ENCODE results near the gene THSD4.
"Not testable (repeated sequence)": the region's sequence is repeated elsewhere in the genome, so short reads cannot be mapped to it uniquely, and the experiment has no call there.

The THSD4 gene

DNA sequence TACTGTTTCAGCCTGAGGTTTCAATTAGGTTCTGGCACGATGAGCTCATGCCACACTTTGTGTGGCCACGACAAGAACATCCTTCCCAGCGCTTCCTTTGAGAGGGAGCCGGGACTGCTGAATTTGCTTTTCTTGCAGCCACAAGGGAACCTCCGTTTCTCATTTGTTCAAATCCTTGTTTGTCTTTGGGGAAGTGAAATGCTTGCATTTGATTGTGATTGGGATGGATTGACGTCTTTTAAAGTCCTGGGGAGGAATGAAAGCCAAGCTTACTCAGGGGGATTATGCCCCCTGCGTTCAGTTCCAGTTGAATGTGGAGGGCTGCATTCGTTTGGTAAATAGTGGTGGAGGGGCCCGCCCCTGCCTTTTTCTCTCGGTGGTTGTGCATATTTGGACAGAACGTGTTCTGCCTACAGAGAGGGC, 277.6 kb downstream of the THSD4 start:
- DNase-seq = no peak

DNA sequence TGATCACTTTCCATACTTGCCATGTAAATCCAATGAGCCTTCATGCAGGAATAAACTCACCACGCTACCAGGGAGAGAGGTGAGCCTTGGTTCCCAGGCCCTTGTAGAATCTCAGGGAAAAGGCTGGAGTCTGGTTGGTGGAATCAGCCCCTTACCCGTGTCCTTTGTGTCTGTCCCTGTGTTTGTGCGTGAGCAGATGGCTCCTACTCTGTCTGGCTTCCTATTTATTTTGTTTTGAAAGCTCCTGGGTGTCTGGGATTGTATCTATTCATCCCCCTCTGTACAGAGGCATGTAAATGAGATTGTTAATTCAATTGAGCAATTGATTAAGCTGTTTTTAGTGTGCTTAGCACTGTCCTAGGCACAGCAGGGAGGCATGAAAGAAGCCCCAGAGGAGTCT, 278.1 kb downstream of the THSD4 start:
- no peak for DNase-seq

DNA sequence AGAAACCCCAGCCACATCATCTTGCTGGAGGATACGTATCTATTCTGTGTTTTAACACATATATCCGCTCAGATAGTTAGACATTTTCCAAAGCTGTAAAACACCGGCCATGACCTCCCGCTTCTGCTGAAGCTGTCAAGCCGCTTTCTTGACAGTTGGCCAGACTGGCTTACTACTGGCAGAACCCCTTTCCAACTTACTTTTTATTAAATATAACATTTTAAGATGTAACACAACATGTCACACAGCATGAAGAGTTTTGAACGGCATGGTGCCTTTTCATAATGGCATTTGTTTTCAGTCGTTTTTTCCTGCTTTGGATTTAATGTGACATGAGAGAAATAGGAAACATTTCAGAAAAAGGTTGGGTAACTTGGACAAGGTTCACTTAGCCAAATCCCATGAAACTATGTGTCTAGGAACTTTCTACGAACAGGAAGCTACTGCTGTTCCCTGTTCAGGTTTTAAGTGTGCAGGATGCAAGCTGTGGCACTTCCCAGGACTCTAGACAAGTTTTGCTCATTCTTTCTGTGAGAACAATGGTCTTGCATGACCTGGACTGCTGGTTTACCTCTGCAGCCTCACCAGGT, 281.4 kb downstream of the THSD4 start:
- no peak for DNase-seq

DNA sequence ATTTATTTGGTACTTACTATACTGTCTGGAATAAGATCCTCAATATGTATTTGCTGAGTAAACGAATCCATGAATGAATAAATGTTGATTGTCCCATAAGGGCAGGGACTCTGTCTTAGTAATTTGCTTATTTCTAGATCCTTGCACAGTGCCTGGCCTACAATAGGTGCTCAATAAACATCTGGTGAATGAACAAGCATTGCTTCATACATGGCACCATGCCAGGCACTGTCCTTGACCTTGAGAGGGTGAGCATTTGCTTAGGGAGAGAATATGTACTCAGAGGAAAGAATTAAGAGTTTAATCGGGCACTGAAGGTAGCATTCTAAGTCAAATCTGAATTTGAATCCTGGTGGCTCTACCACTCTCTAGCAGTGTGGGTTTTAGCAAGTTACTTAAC, 282.1 kb downstream of the THSD4 start:
- no peak for DNase-seq

DNA sequence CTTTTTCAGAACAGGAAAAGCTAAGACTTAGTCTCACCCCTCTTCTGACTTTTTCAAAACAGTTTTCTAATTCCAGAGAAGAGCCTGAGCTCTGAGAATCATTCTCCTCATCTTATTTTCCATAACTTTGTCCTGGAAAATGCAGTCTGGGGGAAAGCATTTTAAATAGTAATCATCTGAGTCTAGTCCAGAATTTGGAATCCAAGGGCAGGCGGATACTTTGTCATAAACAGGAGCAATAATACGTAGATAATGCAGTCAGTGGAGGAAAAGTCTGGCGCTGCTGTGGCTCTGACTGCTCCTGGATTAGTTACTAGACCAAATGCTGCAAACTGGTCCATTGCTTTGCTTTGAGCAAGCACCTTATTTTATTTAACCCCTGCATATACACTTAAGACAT, 285.0 kb downstream of the THSD4 start:
- no peak for DNase-seq

DNA sequence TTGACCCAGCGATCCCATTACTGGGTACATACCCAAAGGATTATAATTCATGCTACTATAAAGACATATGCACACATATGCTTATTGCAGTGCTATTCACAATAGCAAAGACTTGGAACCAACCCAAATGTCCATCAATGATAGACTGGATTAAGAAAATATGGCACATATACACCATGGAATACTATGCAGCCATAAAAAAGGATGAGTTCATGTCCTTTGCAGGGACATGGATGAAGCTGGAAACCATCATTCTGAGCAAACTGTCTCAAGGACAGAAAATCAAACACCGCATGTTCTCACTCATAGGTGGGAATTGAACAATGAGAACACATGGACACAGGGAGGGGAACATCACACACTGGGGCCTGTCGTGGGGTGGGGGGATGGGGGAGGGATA, 286.5 kb downstream of the THSD4 start:
- not testable (repeated sequence) for DNase-seq

DNA sequence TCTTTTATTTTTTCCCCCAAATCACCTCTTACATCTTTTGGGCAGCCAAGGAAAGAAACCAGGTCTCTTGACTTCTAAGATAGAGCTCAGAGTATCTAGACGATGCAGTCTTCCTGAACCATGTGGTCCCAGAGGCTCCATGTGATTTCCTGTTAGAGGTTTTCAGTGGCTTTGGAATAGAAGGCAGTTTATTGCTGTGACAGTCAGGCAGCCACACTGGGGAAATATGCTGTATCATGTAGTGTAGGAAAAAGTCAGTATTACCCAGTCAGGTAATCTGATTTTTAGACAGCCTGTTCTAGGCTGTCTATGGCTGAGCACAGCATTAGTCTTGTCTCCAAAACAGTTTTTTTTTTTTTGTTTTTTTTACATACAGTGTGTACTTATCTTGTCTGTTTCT, 294.3 kb downstream of the THSD4 start:
- DNase-seq = no peak

DNA sequence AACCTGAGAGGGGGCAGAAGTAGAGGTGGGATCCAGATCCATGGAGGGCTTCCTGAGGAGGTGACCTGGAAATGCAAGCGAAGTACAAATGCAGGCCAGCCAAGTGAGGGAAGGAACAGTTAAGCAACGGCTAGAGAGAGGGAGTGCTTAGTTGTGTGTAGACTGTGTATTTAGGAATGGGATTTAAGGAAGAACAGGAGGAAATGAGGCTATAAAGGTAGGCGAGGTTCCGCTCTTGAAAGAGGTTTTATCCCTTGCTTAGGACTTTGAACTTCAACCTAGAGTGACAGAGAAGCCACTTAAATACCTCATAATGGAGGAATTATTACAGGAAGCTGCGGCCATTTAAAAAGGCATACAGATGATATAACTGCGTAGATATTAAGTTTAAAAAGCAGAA, 295.1 kb downstream of the THSD4 start:
- DNase-seq = no peak

DNA sequence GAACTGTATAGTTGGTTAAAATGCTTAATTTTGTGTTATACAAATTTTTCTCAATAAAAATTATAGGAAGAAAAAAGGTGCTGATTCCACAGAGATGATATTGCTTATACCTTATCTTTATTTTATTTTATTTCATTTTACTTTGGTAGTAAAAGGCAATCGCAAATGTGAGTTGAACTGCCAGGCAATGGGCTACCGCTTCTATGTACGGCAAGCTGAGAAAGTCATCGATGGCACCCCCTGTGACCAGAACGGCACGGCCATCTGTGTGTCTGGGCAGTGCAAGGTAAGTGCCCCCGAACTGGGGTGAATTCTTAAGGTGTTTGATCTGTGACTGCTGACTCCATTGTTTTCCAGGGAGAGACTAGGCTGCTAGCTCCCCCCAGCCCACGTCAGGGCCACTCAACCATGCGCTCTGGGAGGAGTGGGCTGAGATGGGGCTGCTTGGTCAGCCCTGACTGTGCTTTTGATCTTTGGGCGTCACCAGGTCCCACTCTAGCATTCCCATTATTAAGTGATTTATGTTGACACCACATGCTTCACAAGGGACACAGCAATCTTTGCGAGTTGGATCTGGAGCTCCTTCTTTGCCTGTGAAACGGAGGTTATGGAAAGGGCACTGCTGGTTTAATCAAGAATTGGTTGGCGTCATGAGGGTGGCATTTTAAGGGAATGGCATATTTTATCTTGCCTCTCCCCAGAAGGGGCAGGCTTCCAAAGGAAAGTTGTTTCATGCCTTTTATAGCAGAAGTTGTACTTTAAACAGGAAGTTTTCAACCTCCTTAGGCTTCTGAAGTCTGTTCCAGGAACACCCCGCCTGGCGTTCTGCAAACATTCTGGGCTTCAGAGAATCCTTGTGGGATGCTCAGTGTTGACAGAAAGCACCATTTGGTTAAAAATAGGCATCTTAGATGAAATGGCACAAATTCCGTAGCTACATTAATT, 296.5 kb downstream of the THSD4 start:
- DNase-seq = no peak

DNA sequence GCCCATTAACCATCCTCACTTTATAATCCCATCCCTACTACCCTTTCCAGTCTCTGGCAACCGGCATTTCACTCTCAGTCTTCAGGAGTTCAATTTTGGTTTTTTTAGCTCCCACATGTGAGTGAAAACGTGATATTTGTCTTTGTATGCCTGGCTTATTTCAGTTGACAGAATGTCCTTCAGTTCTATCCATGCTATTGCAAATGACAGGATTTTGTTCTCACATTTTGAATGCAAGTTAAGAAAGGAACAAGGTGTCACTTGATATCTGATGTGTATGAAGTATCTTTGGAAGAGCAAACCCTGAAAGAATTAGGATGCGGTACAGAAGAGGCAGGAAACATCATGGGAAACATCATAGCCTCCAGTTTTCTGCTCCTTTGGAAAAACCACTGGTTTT, 298.1 kb downstream of the THSD4 start:
- DNase-seq = no peak

DNA sequence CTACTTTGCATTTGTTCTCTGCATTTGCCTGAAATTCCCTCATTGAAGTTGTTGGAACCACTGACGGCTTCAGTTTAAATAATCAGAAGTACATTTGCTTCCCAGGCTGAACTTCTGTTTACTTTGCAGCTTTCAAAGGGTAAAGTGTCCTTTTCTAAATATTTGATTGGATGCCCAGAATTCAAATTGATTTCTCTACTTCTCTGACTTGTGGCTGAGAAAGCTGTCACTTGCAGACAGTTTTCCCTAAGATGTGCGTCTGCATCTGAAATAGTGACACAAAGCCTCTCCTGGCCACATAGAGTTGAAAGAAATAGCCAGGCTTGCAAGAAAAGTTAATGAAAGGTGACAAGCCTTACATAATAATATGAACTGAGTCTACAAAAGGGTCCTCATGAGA, 299.6 kb downstream of the THSD4 start:
- no peak for DNase-seq

DNA sequence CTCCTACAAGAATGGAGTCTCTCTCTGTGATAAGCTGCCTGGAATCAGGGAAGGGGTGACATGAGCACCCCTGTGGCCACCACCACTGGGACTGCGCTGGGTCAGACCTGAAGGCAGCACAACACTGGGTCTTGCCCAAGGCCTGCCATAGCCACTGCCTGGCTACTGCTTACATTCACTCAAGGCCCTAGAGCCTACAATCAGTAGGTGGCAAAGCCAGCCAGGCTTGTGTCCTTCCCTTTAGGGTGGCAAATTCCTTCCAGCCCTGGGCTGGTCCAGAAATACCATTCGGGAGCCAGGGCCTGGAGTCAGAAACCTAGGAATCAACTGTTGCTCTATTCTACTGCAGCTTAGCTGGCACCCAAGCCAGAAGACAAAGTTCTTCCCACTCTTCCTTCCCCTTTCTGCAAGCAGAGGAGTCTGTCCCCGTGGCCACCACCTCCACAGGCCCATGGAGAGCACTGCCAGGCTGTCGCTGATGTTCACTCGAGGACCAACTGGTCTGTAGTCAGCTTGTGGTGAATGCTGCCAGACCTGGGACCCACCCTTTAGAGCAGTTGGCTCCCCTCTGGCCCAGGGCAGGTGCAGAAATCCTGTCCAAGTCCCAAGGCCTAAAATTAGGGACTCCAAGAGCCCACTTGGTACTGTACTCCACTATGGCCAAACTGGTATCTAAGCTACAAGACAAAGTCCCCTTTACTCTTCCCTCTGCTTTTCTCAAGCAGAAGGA, 307.4 kb downstream of the THSD4 start:
- DNase-seq = no peak

DNA sequence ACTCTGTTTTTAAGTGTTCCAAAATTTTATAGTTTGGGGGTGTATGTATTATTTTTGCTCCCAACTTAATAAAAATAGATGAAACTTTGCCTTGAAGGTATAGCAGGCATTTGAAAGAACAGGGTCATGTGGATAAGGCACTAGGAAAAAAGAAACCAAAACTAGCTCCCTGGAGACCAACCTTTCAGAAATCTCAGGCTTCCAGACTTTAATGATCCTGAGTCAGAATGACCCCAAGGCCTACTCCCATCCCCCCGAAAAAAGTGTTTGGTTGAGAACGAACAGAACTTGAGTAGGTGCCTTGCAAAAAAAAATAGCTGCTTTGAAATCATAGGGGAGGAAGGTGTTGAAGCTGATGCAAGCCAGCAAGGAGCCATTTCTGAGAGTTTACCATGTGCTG, 309.5 kb downstream of the THSD4 start:
- DNase-seq = peak; percentile 8

DNA sequence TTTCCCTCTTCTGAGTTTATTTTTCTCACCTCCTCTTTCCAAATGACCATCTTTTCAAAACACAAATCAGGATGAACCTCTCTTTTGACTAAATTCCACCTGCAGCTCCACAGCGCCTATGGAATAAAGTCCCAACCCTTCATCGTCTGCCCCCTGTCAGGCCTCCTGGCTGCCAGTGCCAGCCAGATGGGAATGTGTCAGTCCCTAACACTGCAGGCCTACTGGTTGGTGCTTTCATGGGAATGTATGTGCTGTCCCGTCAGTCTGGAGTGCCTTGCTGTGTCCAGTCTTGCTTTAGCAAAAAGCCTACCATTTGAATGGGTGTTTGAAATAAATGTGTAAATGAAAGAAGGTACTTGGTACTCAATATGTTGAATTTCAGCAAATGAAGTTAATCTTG, 310.1 kb downstream of the THSD4 start:
- DNase-seq = no peak

DNA sequence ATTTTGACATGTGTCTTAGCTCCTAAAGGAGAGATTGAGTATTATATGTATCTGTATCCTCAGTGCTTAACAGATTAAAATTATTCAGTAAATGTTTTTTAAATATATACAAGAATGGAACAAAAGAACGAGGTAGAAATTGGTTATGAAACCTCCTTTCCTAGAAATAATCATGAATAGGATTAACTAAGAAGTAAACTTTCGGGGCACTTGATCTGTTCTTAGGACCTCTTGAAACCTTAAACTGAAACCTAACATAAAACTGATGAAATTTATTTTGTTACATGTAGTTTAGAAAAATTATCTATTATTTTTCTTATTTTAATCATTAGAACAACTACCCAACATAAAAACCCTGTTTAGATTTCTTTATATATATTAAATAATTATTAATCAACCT, 311.5 kb downstream of the THSD4 start:
- DNase-seq = no peak

DNA sequence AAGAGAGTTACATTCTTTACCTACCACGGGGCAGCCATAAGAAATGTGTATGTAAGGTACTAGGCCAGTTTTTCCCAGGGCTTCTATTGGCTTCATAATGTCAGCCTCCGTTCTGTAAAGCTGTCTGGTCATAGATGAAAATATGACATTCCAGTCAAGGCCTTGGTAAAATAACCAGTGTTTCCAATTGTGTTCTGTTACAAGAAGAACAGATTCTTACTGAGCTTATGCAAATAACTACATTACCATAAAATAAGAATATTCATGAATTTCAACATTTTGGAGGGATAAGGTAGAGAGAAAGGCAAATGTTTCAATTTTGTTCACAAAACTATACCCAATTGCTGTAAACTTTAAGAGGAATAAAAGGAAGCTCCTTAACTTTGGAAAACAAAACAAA, 315.5 kb downstream of the THSD4 start:
- DNase-seq = no peak

DNA sequence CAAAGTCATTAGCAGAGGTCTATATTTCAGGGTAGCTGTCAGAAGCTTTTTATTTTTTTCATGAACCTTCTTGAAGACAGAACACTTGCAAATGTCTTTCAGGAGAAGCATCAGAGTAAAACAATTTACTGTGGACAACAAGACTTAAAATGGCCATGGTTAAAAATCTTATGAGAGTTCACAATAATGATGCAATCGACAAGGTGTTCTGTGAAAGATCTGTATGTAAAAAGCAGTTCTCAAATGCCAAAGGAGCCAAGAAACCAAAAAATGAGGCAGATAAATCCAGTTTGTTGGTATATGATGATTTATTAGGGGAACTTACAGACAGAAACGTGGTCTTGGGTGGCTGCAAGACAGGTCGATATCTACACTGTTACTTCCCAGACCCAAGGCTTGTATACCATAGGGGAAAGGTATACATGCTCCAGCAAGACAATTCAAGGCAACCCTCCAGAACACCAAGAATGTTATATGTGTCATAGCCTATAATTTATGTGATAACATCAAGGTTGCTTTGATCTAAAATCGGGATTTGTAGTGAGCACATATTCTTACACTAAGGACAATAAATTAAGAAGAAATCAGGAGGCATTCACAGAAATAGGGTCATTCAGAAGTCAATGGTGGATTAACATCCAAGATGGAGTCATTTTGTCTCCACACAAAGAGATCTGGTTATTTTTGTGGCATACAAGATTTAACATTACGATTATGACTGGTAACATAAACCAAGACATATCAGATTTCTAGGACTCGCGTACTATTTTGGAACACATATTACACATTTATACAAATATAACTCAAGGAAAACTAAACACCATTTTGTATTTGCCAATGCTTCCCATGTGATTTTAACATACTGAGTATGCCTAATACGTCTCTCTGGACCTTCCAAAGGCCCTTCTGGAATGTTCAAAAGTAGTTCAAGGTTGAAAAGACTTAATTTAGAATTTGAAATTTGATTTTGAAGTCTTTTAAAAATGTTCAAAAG, 316.4 kb downstream of the THSD4 start:
- peak; percentile 28 for DNase-seq

DNA sequence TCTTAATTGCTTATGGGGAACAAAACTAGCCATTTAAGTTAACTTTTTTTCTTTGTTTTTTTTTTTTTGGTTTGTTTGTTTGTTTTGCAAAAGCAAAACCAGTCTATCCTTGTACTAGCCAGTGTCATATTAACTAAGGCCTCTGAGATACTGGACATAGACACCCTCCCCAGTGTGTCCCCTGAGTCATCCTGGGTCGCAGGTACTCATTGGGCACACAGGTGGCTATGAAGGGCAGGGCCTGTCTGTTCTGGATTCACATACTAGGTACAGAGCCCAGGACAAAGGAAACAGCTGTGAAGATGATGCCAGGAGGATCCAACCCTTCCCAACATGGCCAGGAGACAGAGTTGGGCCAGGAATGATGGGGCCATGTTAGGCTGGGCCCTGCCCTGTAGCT, 318.1 kb downstream of the THSD4 start:
- no peak for DNase-seq

DNA sequence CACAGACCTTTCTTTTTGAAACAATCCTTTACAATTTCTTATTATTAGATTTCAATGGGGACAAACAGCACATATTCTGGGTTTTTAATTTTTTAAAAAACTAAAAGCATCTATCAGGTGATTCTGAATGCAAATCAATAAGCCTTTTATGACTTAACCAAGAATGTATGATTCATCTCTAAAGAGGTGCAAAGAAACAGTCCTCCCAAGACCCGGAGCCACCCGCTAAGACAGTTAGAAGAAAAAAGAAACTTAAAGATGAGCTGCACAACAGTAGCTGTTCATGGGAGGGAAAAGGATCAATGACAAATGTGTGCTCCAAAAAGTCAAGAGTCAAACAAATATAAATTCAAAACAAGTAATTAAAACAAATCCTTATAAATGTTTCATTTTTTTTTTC, 319.5 kb downstream of the THSD4 start:
- no peak for DNase-seq

DNA sequence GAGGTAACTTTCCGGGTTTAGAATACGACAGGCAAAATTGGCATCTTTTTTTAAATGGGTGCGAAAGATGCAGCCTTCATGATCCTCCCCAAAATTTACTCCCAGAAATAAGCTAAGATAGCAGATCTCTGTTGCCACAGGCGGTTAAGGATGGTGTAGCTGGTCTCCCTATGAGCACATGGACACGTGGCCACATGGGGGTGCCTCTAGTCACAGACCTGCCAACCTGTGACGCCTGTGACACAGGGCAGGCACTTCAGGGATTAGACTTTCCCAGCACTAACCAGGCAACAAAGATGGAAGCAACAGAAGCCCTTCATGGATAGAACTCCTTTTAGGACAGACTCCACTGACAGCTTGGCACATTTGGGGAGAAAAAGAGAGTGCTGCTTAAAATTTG, 320.3 kb downstream of the THSD4 start:
- no peak for DNase-seq

DNA sequence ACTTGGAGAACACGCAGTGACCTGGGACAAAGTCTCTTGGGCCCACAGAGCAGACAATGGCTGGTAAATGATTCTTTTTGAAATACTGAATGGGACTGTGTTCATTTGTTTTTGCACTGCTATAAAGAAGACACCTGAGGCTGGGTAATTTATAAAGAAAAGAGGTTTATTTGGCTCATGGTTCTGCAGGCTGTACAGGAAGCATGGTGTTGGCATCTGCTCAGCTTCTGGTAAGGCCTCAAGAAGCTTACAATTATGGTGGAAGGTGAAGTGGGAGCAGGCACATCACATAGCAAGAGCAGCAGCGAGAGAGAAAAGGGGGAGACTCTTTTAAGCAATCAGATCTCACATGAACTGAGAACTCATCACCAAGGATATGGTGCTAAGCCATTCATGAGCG, 321.6 kb downstream of the THSD4 start:
- no peak for DNase-seq

DNA sequence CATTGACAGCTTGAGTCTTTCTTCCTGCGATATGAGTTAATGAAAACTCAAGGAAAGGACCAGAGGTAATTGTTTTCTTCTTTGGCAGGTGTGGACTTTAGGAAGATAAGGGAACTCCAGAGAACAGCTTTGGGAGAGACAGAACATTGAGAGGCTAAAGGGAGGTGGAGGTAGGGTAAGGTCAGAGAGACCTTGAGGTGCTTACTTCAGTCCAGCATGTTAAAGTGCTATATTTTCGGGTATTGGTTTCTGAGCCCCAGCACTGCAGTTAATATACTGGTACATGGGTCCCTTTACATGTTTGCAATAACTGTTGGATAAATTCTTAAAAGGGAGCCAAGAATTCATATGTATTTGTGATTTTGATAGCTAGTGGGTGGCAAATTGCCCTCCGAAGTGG, 322.1 kb downstream of the THSD4 start:
- DNase-seq = no peak

DNA sequence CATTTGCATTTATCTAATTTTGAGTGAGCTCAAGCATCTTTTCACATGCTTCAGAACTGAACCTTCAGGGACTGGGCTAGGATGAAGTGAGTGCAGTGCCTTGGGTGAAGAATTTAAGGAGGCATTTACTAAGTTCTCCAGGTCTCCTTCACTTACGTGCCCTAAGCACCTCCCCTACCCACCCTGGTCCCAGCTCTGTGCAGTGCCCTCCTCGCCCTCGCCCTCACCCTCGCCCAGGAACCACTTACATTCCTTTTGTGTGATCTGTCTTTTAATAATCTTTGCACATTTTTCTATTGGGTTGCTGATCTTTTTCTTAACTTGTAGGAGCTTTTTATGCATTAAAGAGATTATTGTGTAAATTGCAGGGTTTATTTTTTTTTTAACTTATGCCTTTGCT, 322.6 kb downstream of the THSD4 start:
- DNase-seq = no peak
